ENCODE measurements around the gene SETD1B.
"Not testable (repeated sequence)": the region's sequence is repeated elsewhere in the genome, so short reads cannot be mapped to it uniquely, and the experiment has no call there.

SETD1B gene

GRCh38 chr12:121825041-121825523 lies 21.3 kb downstream of the SETD1B start:
- DNase-seq (ENCODE audit: low read depth) = no peak

- no peak for DNase-seq (ENCODE audit: low read depth)
Observed at GRCh38 chr12:121826318-121827150, 22.7 kb downstream of the SETD1B start.

- no peak for DNase-seq (ENCODE audit: low read depth)
Observed at GRCh38 chr12:121827351-121828099, 23.7 kb downstream of the SETD1B start.

- no peak for DNase-seq (ENCODE audit: low read depth)
Observed at GRCh38 chr12:121828306-121828705, 24.5 kb downstream of the SETD1B start.

GRCh38 chr12:121828826-121829225 lies 25.0 kb downstream of the SETD1B start:
- no peak for DNase-seq (ENCODE audit: low read depth)

- DNase-seq (ENCODE audit: low read depth) = no peak
Observed at GRCh38 chr12:121829250-121829918, 25.6 kb downstream of the SETD1B start.

- DNase-seq (ENCODE audit: low read depth) = no peak
Observed at GRCh38 chr12:121830134-121830533, 26.3 kb downstream of the SETD1B start.

- DNase-seq (ENCODE audit: low read depth) = no peak
Observed at GRCh38 chr12:121830588-121831265, 26.9 kb downstream of the SETD1B start.

- no peak for DNase-seq (ENCODE audit: low read depth)
Observed at GRCh38 chr12:121831571-121832245, 27.9 kb downstream of the SETD1B start.

- DNase-seq (ENCODE audit: low read depth) = no peak
Observed at GRCh38 chr12:121837680-121838079, 33.9 kb downstream of the SETD1B start.

GRCh38 chr12:121838126-121838525 lies 34.3 kb downstream of the SETD1B start:
- no peak for DNase-seq (ENCODE audit: low read depth)

GRCh38 chr12:121839106-121839992 lies 35.5 kb downstream of the SETD1B start:
- DNase-seq (ENCODE audit: low read depth) = peak; percentile 53

GRCh38 chr12:121839993-121840761 lies 36.4 kb downstream of the SETD1B start:
- no peak for DNase-seq (ENCODE audit: low read depth)

GRCh38 chr12:121843236-121843982 lies 39.6 kb downstream of the SETD1B start:
- DNase-seq (ENCODE audit: low read depth) = no peak

- DNase-seq (ENCODE audit: low read depth) = no peak
Observed at GRCh38 chr12:121845701-121846100, 41.9 kb downstream of the SETD1B start.

GRCh38 chr12:121849211-121849610 lies 45.4 kb downstream of the SETD1B start:
- no peak for DNase-seq (ENCODE audit: low read depth)

- no peak for DNase-seq (ENCODE audit: low read depth)
Observed at GRCh38 chr12:121849665-121850064, 45.9 kb downstream of the SETD1B start.

GRCh38 chr12:121852392-121852791 lies 48.6 kb downstream of the SETD1B start:
- not testable (repeated sequence) for DNase-seq (ENCODE audit: low read depth)

Measured in HS-27A (cell line).